GM21576 (cell line): Measurements from ENCODE around the gene PRPF39.
A peak's percentile ranks its signal among the peaks of the same experiment; 100 is the strongest.
"Not testable (repeated sequence)": the region's sequence is repeated elsewhere in the genome, so short reads cannot be mapped to it uniquely, and the experiment has no call there.

Source experiments
- ATAC-seq: cut with Tn5 transposase; IDR thresholded peaks from one replicate; pipeline ENCODE4 v1.9.1; 2021; ENCODE audit warnings: mild to moderate bottlenecking, moderate library complexity; ENCODE audit not compliant: unreplicated experiment

Gene PRPF39

GRCh38 chr14:45080416-45080968 lies 3.4 kb upstream of the PRPF39 start:
- not testable (repeated sequence) for ATAC-seq

- ATAC-seq, result not testable (repeated sequence)
These were observed 2.8 kb upstream of the PRPF39 start for GRCh38 chr14:45081096-45081495.

GRCh38 chr14:45082420-45082819 lies 1.5 kb upstream of the PRPF39 start:
- no peak for ATAC-seq

GRCh38 chr14:45083617-45083975 lies 320 bp upstream of the PRPF39 start:
- no peak for ATAC-seq

- ATAC-seq, result no peak
These were observed 1.0 kb downstream of the PRPF39 start for GRCh38 chr14:45084946-45085346.

GRCh38 chr14:45089813-45090212 lies 5.9 kb downstream of the PRPF39 start:
- ATAC-seq, result peak; percentile 54

- ATAC-seq, result no peak
These were observed 7.8 kb downstream of the PRPF39 start for GRCh38 chr14:45091710-45092109.

- no peak for ATAC-seq
These were observed 10.4 kb downstream of the PRPF39 start for GRCh38 chr14:45094275-45094674.

- ATAC-seq, result no peak
These were observed 11.2 kb downstream of the PRPF39 start for GRCh38 chr14:45095143-45095542.

GRCh38 chr14:45096218-45096617 lies 12.3 kb downstream of the PRPF39 start:
- ATAC-seq, result no peak

- ATAC-seq, result no peak
These were observed 19.9 kb downstream of the PRPF39 start for GRCh38 chr14:45103806-45104205.

- ATAC-seq, result no peak
These were observed 20.6 kb downstream of the PRPF39 start for GRCh38 chr14:45104561-45104960.

GRCh38 chr14:45112896-45113781 lies 29.2 kb downstream of the PRPF39 start:
- ATAC-seq, result no peak

GRCh38 chr14:45114327-45114726 lies 30.4 kb downstream of the PRPF39 start:
- ATAC-seq, result no peak

GRCh38 chr14:45118594-45118993 lies 34.7 kb downstream of the PRPF39 start:
- ATAC-seq, result no peak

GRCh38 chr14:45120096-45120495 lies 36.2 kb downstream of the PRPF39 start:
- no peak for ATAC-seq

- no peak for ATAC-seq
These were observed 39.4 kb downstream of the PRPF39 start for GRCh38 chr14:45123271-45123670.

- no peak for ATAC-seq
These were observed 41.8 kb downstream of the PRPF39 start for GRCh38 chr14:45125754-45126153.

GRCh38 chr14:45128963-45129629 lies 45.2 kb downstream of the PRPF39 start:
- ATAC-seq, result no peak

- ATAC-seq, result no peak
These were observed 49.8 kb downstream of the PRPF39 start for GRCh38 chr14:45133683-45134050.

GRCh38 chr14:45134051-45134958 lies 50.4 kb downstream of the PRPF39 start, which contains the start of gene FKBP3:
Gene FKBP3 (minus strand): TSS chr14:45134481. CDS start chr14:45134456, 25 bp downstream.
- peak; percentile 89 for ATAC-seq
